H1 (cell line): Measurements from ENCODE around the gene IGBP1. TPM values are rescaled to one million over a fixed set of nuclear protein-coding genes. Genes with fewer than 3 reads are reported as not detected.

Experiments used
- CTCF ChIA-PET: fragments of 300-600 bp; sonication (Branson Sonifier 250); formaldehyde crosslinking; loops from one replicate; lab custom pipeline; 2021; ENCODE audit not compliant: partially characterized antibody; lab: Charles Lee
- POLR2A ChIA-PET: fragments of 300-600 bp; sonication (Branson Sonifier 250); formaldehyde crosslinking; loops from one replicate; lab custom pipeline; 2021; ENCODE audit warnings: inconsistent platforms; ENCODE audit not compliant: partially characterized antibody; lab: Charles Lee
- DNase-seq, 2 experiments: peaks; one replicate each; pipeline versions ENCODE4 v3.0.0 to v3.0.0-alpha.2; 2010 to 2022; ENCODE audit warnings: low spot score in 2 of 2, low read depth in 1 of 2, mixed read lengths in 1 of 2
- FAIRE-seq: peaks from 2 replicates; lab custom pipeline; 2011; peaks lifted over from hg19 to GRCh38; lab: Jason Lieb, UNC
- H2AFZ ChIP-seq: 2 replicates; pipeline ENCODE4 v1.8.1; 2012; ENCODE audit warnings: low read length, inconsistent platforms
- H2AK5ac ChIP-seq: 2 replicates; pipeline ENCODE4 v1.6.1; 2013; ENCODE audit warnings: low read depth, low read length
- H2BK120ac ChIP-seq: replicated peaks from 2 replicates; pipeline ENCODE3; 2013; ENCODE audit warnings: low read depth, low read length, inconsistent platforms
- H2BK12ac ChIP-seq: 2 replicates; pipeline ENCODE4 v1.6.1; 2013; ENCODE audit warnings: low read depth, low read length
- H2BK15ac ChIP-seq: 2 replicates; pipeline ENCODE4 v1.6.1; 2013; ENCODE audit warnings: low read length
- H2BK20ac ChIP-seq: 2 replicates; pipeline ENCODE4 v1.6.1; 2013; ENCODE audit warnings: low read length
- H2BK5ac ChIP-seq: 2 replicates; pipeline ENCODE4 v1.6.1; 2013; ENCODE audit warnings: low read depth, low read length
- H3K14ac ChIP-seq: 2 replicates; pipeline ENCODE4 v1.6.1; 2013; ENCODE audit warnings: inconsistent platforms; ENCODE audit not compliant: insufficient read length
- H3K18ac ChIP-seq: 2 replicates; pipeline ENCODE4 v1.6.1; 2013; ENCODE audit warnings: low read length; ENCODE audit errors: extremely low read depth
- H3K23ac ChIP-seq: 2 replicates; pipeline ENCODE4 v1.6.1; 2013; ENCODE audit warnings: inconsistent platforms; ENCODE audit not compliant: insufficient read length
- H3K23me2 ChIP-seq: 2 replicates; pipeline ENCODE4 v1.6.1; 2013; ENCODE audit warnings: low read depth, low read length
- H3K27ac ChIP-seq: 2 replicates; pipeline ENCODE4 v1.6.1; 2011; ENCODE audit warnings: low read depth, low read length, inconsistent platforms
- H3K27me3 ChIP-seq, 4 experiments: replicated peaks in 1 of 4; 1 replicate in 1 of 4; 2 replicates in 3 of 4; pipeline versions ENCODE4 v1.6.1 to v1.8.1; 2011 to 2013; ENCODE audit warnings: low read length in 3 of 4, mild to moderate bottlenecking in 3 of 4, inconsistent platforms in 2 of 4, mixed read lengths in 2 of 4, moderate library complexity in 1 of 4; ENCODE audit not compliant: control insufficient read depth in 3 of 4, insufficient read depth in 3 of 4; ENCODE audit errors: extremely low read depth in 1 of 4
- H3K36me3 ChIP-seq, 4 experiments: 2 replicates each; pipeline versions ENCODE4 v1.6.1 to v1.8.1; 2011 to 2013; ENCODE audit warnings: mild to moderate bottlenecking in 4 of 4, low read length in 3 of 4, moderate library complexity in 2 of 4, control low read depth in 1 of 4, inconsistent platforms in 1 of 4; ENCODE audit not compliant: insufficient read depth in 4 of 4, control insufficient read depth in 2 of 4
- H3K4ac ChIP-seq: replicated peaks from 2 replicates; pipeline ENCODE3; 2013; ENCODE audit warnings: low read length, low read depth, mixed read lengths, inconsistent platforms; ENCODE audit not compliant: insufficient read length
- H3K4me1 ChIP-seq, 4 experiments: replicated peaks in 1 of 4; 1 replicate in 1 of 4; 2 replicates in 3 of 4; pipeline versions ENCODE4 v1.6.1 to v1.8.1; 2011 to 2013; ENCODE audit warnings: low read length in 3 of 4, inconsistent platforms in 2 of 4, mixed read lengths in 1 of 4; ENCODE audit not compliant: insufficient read depth in 4 of 4, control insufficient read depth in 3 of 4
- H3K4me2 ChIP-seq, 2 experiments: 2 replicates each; pipeline versions ENCODE4 v1.6.1 to v1.8.1; 2011 to 2013; ENCODE audit warnings: low read depth in 2 of 2, low read length in 2 of 2, control low read depth in 1 of 2, inconsistent platforms in 1 of 2, mild to moderate bottlenecking in 1 of 2; ENCODE audit not compliant: insufficient read depth in 1 of 2
- H3K4me3 ChIP-seq, 4 experiments: fragments of 200-600, 300-600 bp in 1 of 4; sonication (generic), shearing (Covaris generic), sonication (Bioruptor Twin) in 1 of 4; 2 replicates each; pipeline versions ENCODE4 v1.5.1 to v1.8.1; 2011 to 2016; ENCODE audit warnings: low read length in 4 of 4, low read depth in 3 of 4, control low read depth in 2 of 4, inconsistent platforms in 2 of 4, mild to moderate bottlenecking in 2 of 4, mixed read lengths in 1 of 4, moderate library complexity in 1 of 4; ENCODE audit not compliant: insufficient read depth in 2 of 4; ENCODE audit errors: extremely low read depth in 1 of 4
- H3K56ac ChIP-seq: replicated peaks from 2 replicates; pipeline ENCODE3; 2013; ENCODE audit warnings: low read depth, mild to moderate bottlenecking, mixed read lengths, low read length, inconsistent platforms; ENCODE audit not compliant: insufficient read length
- H3K79me1 ChIP-seq: 2 replicates; pipeline ENCODE4 v1.6.1; 2013; ENCODE audit warnings: low read depth, low read length, control low read depth
- H3K79me2 ChIP-seq, 2 experiments: 2 replicates each; pipeline versions ENCODE4 v1.6.1 to v1.8.1; 2012 to 2013; ENCODE audit warnings: low read length in 2 of 2, mild to moderate bottlenecking in 2 of 2, inconsistent platforms in 1 of 2; ENCODE audit not compliant: insufficient read depth in 2 of 2, control insufficient read depth in 1 of 2
- H3K9ac ChIP-seq, 4 experiments: replicated peaks in 1 of 4; 1 replicate in 1 of 4; 2 replicates in 3 of 4; pipeline versions ENCODE4 v1.6.1 to v1.8.1; 2011 to 2013; ENCODE audit warnings: low read depth in 3 of 4, low read length in 3 of 4, control low read depth in 2 of 4, mild to moderate bottlenecking in 2 of 4, moderate library complexity in 2 of 4, inconsistent platforms in 1 of 4; ENCODE audit errors: extremely low read depth in 1 of 4
- H3K9me3 ChIP-seq, 2 experiments: 2 replicates each; pipeline versions ENCODE4 v1.6.1 to v1.8.1; 2012 to 2013; ENCODE audit warnings: mild to moderate bottlenecking in 2 of 2, moderate library complexity in 2 of 2, control low read depth in 1 of 2, inconsistent platforms in 1 of 2, low read depth in 1 of 2, low read length in 1 of 2, mixed read lengths in 1 of 2; ENCODE audit not compliant: insufficient read depth in 2 of 2
- H4K20me1 ChIP-seq, 2 experiments: replicated peaks in 1 of 2; 2 replicates each; pipeline versions ENCODE3 to v1.8.1; 2011 to 2013; ENCODE audit warnings: inconsistent platforms in 2 of 2, low read length in 2 of 2, mild to moderate bottlenecking in 1 of 2; ENCODE audit not compliant: insufficient read depth in 2 of 2, control insufficient read depth in 1 of 2
- H4K5ac ChIP-seq: 2 replicates; pipeline ENCODE4 v1.6.1; 2013; ENCODE audit warnings: low read length, low read depth, mixed read lengths, inconsistent platforms; ENCODE audit not compliant: insufficient read length
- H4K8ac ChIP-seq: 2 replicates; pipeline ENCODE4 v1.8.0; 2013; ENCODE audit warnings: mild to moderate bottlenecking, moderate library complexity, low read length, inconsistent platforms; ENCODE audit not compliant: insufficient read depth; ENCODE audit errors: extremely low read depth
- H4K91ac ChIP-seq: replicated peaks from 2 replicates; pipeline ENCODE3; 2013; ENCODE audit warnings: low read length, mixed read lengths, inconsistent platforms; ENCODE audit not compliant: insufficient read length
- CBX5 ChIP-seq: fragments of 300-800, 300-1000 bp; sonication (generic); IDR thresholded peaks from 2 replicates; pipeline ENCODE4 v1.7.1; 2016; ENCODE audit warnings: antibody characterized with exemption, low read length, low read depth
- CBX8 ChIP-seq: fragments of 300-800, 300-1000 bp; sonication (generic); IDR thresholded peaks from 2 replicates; pipeline ENCODE4 v1.7.1; 2016; ENCODE audit warnings: low read depth, low read length, borderline replicate concordance
- CTCF ChIP-seq, 3 experiments: IDR thresholded peaks; 1 replicate in 2 of 3; 2 replicates in 1 of 3; pipeline versions ENCODE4 v1.5.1 to v1.6.1; 2011; ENCODE audit warnings: low read length in 3 of 3, mild to moderate bottlenecking in 3 of 3, inconsistent platforms in 2 of 3, low read depth in 1 of 3, moderate library complexity in 1 of 3; ENCODE audit not compliant: insufficient read depth in 1 of 3; ENCODE audit errors: control extremely low read depth in 1 of 3
- GABPA ChIP-seq: IDR thresholded peaks from 2 replicates; pipeline ENCODE4 v1.6.1; 2011; ENCODE audit warnings: mild to moderate bottlenecking, low read length, moderate library complexity, borderline replicate concordance; ENCODE audit not compliant: insufficient read depth
- KDM1A ChIP-seq: fragments of 200-600, 300-600 bp; sonication (generic); IDR thresholded peaks from 2 replicates; pipeline ENCODE4 v1.7.1; 2016; ENCODE audit warnings: mild to moderate bottlenecking, low read length, borderline replicate concordance
- PHF8 ChIP-seq: fragments of 200-600 bp; sonication (generic); conservative IDR thresholded peaks from 2 replicates; pipeline ENCODE4 v1.7.1; 2012; ENCODE audit warnings: low read depth, mild to moderate bottlenecking, inconsistent platforms, low read length, moderate library complexity
- POLR2A ChIP-seq, 2 experiments: IDR thresholded peaks; 1 replicate in 1 of 2; 2 replicates in 1 of 2; pipeline ENCODE4 v1.6.1; 2011; ENCODE audit warnings: low read depth in 2 of 2, low read length in 2 of 2, mild to moderate bottlenecking in 2 of 2; ENCODE audit errors: control extremely low read depth in 1 of 2
- POLR2AphosphoS5 ChIP-seq: IDR thresholded peaks from 2 replicates; pipeline ENCODE4 v1.6.1; 2011; ENCODE audit warnings: low read depth, low read length
- RXRA ChIP-seq: IDR thresholded peaks from 2 replicates; pipeline ENCODE4 v1.6.1; 2011; ENCODE audit warnings: low read depth, mild to moderate bottlenecking, low read length, moderate library complexity; ENCODE audit not compliant: insufficient read depth
- TAF1 ChIP-seq: IDR thresholded peaks from 2 replicates; pipeline ENCODE4 v1.6.1; 2011; ENCODE audit warnings: mild to moderate bottlenecking, low read depth, low read length
- TBP ChIP-seq: IDR thresholded peaks from 2 replicates; pipeline ENCODE4 v1.6.1; 2011; ENCODE audit warnings: low read depth, low read length, improper control_type of control experiment
- TEAD4 ChIP-seq: IDR thresholded peaks from 2 replicates; pipeline ENCODE4 v1.6.1; 2012; ENCODE audit warnings: low read depth, low read length, inconsistent platforms, mixed read lengths
- WGBS, 2 experiments: shearing (Covaris generic) in 1 of 2; methylation state at CpG; one replicate each; pipeline versions ENCODE4 v1.1.6 to v1.1.7; 2013 to 2015; ENCODE audit warnings: low lambda C conversion rate in 2 of 2, mixed read lengths in 2 of 2, inconsistent platforms in 1 of 2, low coverage in 1 of 2, missing lambda C conversion rate in 1 of 2; ENCODE audit not compliant: insufficient replicate concordance in 2 of 2, insufficient coverage in 1 of 2, insufficient read length in 1 of 2; ENCODE audit errors: extremely low coverage in 1 of 2, missing lambda C conversion rate in 1 of 2; 5-methylcytosine and 5-hydroxymethylcytosine counted together
- polyA plus RNA-seq, 7 experiments: library from polyadenylated mRNA; depleted of rRNA in 3 of 7; stranded (reverse) in 5 of 7; unstranded in 2 of 7; fragments of >200 nt in 5 of 7; fragments of 200-250 nt in 2 of 7; gene quantifications; 1 replicate in 5 of 7; 2 replicates in 1 of 7; 4 replicates in 1 of 7; pipeline versions ENCODE4 v1.2.1 to v1.2.3, GENCODE V29; 2011 to 2013; ENCODE audit warnings: missing spikeins in 2 of 7, mixed read lengths in 2 of 7
- total RNA-seq: library from RNA; stranded (reverse); fragmentation: NEBNext Ultra II Directional; extraction: Animal tissue kit (Norgen Biotek cat#: 25700); gene quantifications from 2 replicates; pipeline ENCODE4 v1.2.1, GENCODE V29; 2021
- TF ChIP-seq, protein P1 (sequence below): IDR thresholded peaks from 2 replicates; pipeline ENCODE4 v1.6.1; 2012; ENCODE audit warnings: inconsistent platforms

IGBP1 gene
- total and polyA plus RNA-seq, 2 of the 8 experiments (the other 6 are each of a cell fraction or from before 2014, with no cell fraction given): 41.3 to 45.4 TPM

DNA sequence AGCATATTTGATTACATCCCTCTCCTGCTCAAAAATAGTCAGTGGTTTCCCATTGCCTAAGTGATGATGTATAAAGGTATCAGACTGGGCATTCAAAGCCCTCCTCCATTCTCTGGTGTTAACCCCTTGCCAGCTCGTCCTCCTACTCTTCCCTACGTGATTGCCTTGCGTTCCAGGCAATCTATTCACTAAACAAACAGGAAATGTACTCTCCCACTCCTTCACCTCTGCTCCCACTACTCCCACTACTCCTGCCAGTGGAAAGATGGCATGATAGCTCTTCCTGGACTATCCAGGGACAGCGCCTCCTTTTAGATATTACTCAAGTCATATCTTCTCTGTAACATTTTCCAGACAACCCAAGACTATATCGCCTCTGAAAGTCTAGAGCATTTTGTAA lies 49.8 kb downstream of the IGBP1 start:
- no peaks in the 10 kb centered on the region for H4K20me1 ChIP-seq
- H3K36me3 ChIP-seq: no peaks in the 10 kb centered on the region
- no peak overlapping the region for H3K23ac ChIP-seq
- no peak for DNase-seq
- ChIA-PET POLR2A (no interaction called here), CTCF (no interaction called here)
- no peak overlapping the region for H3K27ac ChIP-seq
- no peak overlapping the region for H2BK120ac ChIP-seq
- no peak overlapping the region for H2BK20ac ChIP-seq
- no peak overlapping the region for H4K8ac ChIP-seq
- H3K18ac ChIP-seq: no peak overlapping the region
- no peaks in the 10 kb centered on the region for H3K9me3 ChIP-seq
- H2BK5ac ChIP-seq: no peak overlapping the region
- H3K27me3 ChIP-seq: no peaks in the 10 kb centered on the region
- WGBS, 2 experiments: 85% methylated on average over 5 of the region's 5 CpGs; no CpG with 5 or more reads in 1 of the 2 experiments
- no peak overlapping the region for H4K5ac ChIP-seq
- H3K4ac ChIP-seq: no peak overlapping the region
- no peaks in the 10 kb centered on the region for H3K79me1 ChIP-seq
- H3K9ac ChIP-seq: no peak overlapping the region
- no peaks in the 10 kb centered on the region for H3K79me2 ChIP-seq
- no peak overlapping the region for H3K4me3 ChIP-seq
- H2AK5ac ChIP-seq: no peak overlapping the region
- no peak overlapping the region for H3K14ac ChIP-seq
- H2BK15ac ChIP-seq: no peak overlapping the region
- H3K4me1 ChIP-seq: no peaks in the 10 kb centered on the region
- no peak overlapping the region for H2AFZ ChIP-seq
- no peaks in the 10 kb centered on the region for H3K23me2 ChIP-seq
- H2BK12ac ChIP-seq: no peak overlapping the region
- H3K56ac ChIP-seq: no peak overlapping the region
- no peak for FAIRE-seq
- H4K91ac ChIP-seq: no peak overlapping the region
- TF ChIP-seq CBX5 (no peak), CTCF (IDR thresholded peaks at IDR 0.05; ENCODE audit: control extremely low read depth in 1 of 3, insufficient read depth in 1 of 3, low read depth in 1 of 3, low read length in 3 of 3) (no peak), POLR2AphosphoS5 (no peak), GABPA (no peak), CBX8 (no peak), POLR2A (IDR thresholded peaks at IDR 0.05; ENCODE audit: control extremely low read depth in 1 of 2, low read depth in 2 of 2, low read length in 2 of 2) (no peak), PHF8 (no peak), RXRA (no peak), TEAD4 (no peak), TBP (no peak), TAF1 (no peak), KDM1A (no peak)
- TF ChIP-seq, protein P1, sequence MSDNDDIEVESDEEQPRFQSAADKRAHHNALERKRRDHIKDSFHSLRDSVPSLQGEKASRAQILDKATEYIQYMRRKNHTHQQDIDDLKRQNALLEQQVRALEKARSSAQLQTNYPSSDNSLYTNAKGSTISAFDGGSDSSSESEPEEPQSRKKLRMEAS: no peak
- H3K4me2 ChIP-seq: no peak overlapping the region
